GM23338 (cell line): Measurements from ENCODE around the gene TESMIN. TPM values are rescaled to one million over a fixed set of nuclear protein-coding genes. Genes with fewer than 3 reads are reported as not detected.

Experiments used
- CREB1 ChIP-seq: fragments of 250-450 bp; sonication (Bioruptor Pico); IDR thresholded peaks from 2 replicates; pipeline ENCODE4 v1.5.0; 2020; ENCODE audit warnings: low read depth, mild to moderate bottlenecking, moderate library complexity
- EZH2 ChIP-seq: fragments of 200-600 bp; sonication (generic); IDR thresholded peaks from one replicate; pipeline ENCODE4 v1.8.0; 2017; ENCODE audit warnings: antibody characterized with exemption, mild to moderate bottlenecking, low read depth; ENCODE audit not compliant: unreplicated experiment
- EZH2phosphoT487 ChIP-seq: fragments of 200-600 bp; sonication (generic); IDR thresholded peaks from one replicate; pipeline ENCODE4 v1.8.1; 2018; ENCODE audit warnings: antibody characterized with exemption; ENCODE audit not compliant: unreplicated experiment
- STAT1 ChIP-seq: IDR thresholded peaks from one replicate; pipeline ENCODE4 v1.6.1; 2016; ENCODE audit warnings: antibody characterized with exemption; ENCODE audit not compliant: unreplicated experiment
- polyA plus RNA-seq: library from polyadenylated mRNA; unstranded; fragments of >200 nt; fragmentation: Nextera tagmentation; extraction: Ambion mirVana; gene quantifications from 2 replicates; pipeline ENCODE4 v1.2.1, GENCODE V29; 2016
- total RNA-seq: library from RNA; depleted of rRNA; stranded (reverse); fragments of >200 nt; shearing (Covaris generic); gene quantifications from 2 replicates; pipeline ENCODE4 v1.2.3, GENCODE V29; 2014
- TF ChIP-seq, protein P1 (sequence below): fragments of 250-450 bp; sonication (Bioruptor Pico); IDR thresholded peaks from 2 replicates; pipeline ENCODE4 v1.5.0; 2020; ENCODE audit warnings: mild to moderate bottlenecking, moderate library complexity
- TF ChIP-seq, protein P2 (sequence below): IDR thresholded peaks from one replicate; pipeline ENCODE4 v1.6.1; 2018; ENCODE audit warnings: antibody characterized with exemption; ENCODE audit not compliant: unreplicated experiment

Gene TESMIN
- total and polyA plus RNA-seq, 2 experiments from 2014 or later: 54.5 to 64.6 TPM

DNA sequence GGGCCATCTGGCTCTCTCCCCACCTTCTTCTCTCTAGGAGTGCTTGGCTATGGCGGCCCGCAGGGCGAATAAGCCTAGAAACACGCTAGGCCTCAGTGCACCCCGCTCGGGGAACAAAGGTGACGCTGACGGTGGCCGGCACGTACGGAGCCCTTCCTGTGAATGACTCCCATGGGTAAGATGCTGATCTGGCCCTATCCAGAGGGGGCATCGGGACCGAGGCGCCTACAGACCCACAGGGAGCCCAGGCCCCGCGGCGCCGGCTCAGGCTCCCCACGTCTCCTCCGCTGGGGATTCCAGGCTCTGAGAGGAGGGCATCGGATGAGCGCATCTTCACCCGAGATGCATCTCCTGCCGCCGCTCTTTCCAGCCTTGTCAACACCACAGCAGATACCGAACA, 31.4 kb upstream of the TESMIN start (continued):
- TF ChIP-seq, protein P1, sequence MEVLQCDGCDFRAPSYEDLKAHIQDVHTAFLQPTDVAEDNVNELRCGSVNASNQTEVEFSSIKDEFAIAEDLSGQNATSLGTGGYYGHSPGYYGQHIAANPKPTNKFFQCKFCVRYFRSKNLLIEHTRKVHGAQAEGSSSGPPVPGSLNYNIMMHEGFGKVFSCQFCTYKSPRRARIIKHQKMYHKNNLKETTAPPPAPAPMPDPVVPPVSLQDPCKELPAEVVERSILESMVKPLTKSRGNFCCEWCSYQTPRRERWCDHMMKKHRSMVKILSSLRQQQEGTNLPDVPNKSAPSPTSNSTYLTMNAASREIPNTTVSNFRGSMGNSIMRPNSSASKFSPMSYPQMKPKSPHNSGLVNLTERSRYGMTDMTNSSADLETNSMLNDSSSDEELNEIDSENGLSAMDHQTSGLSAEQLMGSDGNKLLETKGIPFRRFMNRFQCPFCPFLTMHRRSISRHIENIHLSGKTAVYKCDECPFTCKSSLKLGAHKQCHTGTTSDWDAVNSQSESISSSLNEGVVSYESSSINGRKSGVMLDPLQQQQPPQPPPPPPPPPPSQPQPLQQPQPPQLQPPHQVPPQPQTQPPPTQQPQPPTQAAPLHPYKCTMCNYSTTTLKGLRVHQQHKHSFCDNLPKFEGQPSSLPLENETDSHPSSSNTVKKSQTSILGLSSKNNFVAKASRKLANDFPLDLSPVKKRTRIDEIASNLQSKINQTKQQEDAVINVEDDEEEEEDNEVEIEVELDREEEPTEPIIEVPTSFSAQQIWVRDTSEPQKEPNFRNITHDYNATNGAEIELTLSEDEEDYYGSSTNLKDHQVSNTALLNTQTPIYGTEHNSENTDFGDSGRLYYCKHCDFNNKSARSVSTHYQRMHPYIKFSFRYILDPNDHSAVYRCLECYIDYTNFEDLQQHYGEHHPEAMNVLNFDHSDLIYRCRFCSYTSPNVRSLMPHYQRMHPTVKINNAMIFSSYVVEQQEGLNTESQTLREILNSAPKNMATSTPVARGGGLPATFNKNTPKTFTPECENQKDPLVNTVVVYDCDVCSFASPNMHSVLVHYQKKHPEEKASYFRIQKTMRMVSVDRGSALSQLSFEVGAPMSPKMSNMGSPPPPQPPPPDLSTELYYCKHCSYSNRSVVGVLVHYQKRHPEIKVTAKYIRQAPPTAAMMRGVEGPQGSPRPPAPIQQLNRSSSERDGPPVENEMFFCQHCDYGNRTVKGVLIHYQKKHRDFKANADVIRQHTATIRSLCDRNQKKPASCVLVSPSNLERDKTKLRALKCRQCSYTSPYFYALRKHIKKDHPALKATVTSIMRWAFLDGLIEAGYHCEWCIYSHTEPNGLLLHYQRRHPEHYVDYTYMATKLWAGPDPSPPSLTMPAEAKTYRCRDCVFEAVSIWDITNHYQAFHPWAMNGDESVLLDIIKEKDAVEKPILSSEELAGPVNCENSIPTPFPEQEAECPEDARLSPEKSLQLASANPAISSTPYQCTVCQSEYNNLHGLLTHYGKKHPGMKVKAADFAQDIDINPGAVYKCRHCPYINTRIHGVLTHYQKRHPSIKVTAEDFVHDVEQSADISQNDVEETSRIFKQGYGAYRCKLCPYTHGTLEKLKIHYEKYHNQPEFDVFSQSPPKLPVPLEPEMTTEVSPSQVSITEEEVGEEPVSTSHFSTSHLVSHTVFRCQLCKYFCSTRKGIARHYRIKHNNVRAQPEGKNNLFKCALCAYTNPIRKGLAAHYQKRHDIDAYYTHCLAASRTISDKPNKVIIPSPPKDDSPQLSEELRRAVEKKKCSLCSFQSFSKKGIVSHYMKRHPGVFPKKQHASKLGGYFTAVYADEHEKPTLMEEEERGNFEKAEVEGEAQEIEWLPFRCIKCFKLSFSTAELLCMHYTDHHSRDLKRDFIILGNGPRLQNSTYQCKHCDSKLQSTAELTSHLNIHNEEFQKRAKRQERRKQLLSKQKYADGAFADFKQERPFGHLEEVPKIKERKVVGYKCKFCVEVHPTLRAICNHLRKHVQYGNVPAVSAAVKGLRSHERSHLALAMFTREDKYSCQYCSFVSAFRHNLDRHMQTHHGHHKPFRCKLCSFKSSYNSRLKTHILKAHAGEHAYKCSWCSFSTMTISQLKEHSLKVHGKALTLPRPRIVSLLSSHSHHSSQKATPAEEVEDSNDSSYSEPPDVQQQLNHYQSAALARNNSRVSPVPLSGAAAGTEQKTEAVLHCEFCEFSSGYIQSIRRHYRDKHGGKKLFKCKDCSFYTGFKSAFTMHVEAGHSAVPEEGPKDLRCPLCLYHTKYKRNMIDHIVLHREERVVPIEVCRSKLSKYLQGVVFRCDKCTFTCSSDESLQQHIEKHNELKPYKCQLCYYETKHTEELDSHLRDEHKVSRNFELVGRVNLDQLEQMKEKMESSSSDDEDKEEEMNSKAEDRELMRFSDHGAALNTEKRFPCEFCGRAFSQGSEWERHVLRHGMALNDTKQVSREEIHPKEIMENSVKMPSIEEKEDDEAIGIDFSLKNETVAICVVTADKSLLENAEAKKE (CRISPR knock-in tag): no peak
- TF ChIP-seq EZH2 (no peak), STAT1 (no peak), CREB1 (CRISPR knock-in tag) (no peak), EZH2phosphoT487 (no peak)
- TF ChIP-seq, protein P2, sequence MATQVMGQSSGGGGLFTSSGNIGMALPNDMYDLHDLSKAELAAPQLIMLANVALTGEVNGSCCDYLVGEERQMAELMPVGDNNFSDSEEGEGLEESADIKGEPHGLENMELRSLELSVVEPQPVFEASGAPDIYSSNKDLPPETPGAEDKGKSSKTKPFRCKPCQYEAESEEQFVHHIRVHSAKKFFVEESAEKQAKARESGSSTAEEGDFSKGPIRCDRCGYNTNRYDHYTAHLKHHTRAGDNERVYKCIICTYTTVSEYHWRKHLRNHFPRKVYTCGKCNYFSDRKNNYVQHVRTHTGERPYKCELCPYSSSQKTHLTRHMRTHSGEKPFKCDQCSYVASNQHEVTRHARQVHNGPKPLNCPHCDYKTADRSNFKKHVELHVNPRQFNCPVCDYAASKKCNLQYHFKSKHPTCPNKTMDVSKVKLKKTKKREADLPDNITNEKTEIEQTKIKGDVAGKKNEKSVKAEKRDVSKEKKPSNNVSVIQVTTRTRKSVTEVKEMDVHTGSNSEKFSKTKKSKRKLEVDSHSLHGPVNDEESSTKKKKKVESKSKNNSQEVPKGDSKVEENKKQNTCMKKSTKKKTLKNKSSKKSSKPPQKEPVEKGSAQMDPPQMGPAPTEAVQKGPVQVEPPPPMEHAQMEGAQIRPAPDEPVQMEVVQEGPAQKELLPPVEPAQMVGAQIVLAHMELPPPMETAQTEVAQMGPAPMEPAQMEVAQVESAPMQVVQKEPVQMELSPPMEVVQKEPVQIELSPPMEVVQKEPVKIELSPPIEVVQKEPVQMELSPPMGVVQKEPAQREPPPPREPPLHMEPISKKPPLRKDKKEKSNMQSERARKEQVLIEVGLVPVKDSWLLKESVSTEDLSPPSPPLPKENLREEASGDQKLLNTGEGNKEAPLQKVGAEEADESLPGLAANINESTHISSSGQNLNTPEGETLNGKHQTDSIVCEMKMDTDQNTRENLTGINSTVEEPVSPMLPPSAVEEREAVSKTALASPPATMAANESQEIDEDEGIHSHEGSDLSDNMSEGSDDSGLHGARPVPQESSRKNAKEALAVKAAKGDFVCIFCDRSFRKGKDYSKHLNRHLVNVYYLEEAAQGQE: no peak
